HepG2 (cell line): ENCODE results near the gene SKIDA1. TPM values are rescaled to one million over a fixed set of nuclear protein-coding genes. Genes with fewer than 3 reads are reported as not detected.

Source experiments
- BCL3 ChIP-seq: sonication (generic); formaldehyde crosslinking; IDR thresholded peaks from 2 replicates; pipeline ENCODE4 v1.5.1; 2020; ENCODE audit warnings: mild to moderate bottlenecking, missing genetic modification reagents, moderate library complexity
- FOXA3 ChIP-seq: IDR thresholded peaks from 2 replicates; pipeline ENCODE4 v1.6.1; 2016; ENCODE audit warnings: missing genetic modification reagents, missing compliant biosample characterization
- PHF5A ChIP-seq: IDR thresholded peaks from one replicate; pipeline ENCODE4 v1.6.1; 2018; ENCODE audit warnings: low read depth, missing genetic modification reagents; ENCODE audit not compliant: unreplicated experiment
- PITX1 ChIP-seq: sonication (generic); formaldehyde crosslinking; IDR thresholded peaks from 2 replicates; pipeline ENCODE4 v1.5.1; 2020; ENCODE audit warnings: mild to moderate bottlenecking, missing genetic modification reagents
- RFXANK ChIP-seq: IDR thresholded peaks from 2 replicates; pipeline ENCODE4 v1.6.1; 2016
- SPEN ChIP-seq: sonication (generic); formaldehyde crosslinking; IDR thresholded peaks from 2 replicates; pipeline ENCODE4 v1.5.1; 2020; ENCODE audit warnings: low read depth, mild to moderate bottlenecking, missing genetic modification reagents
- TCF7 ChIP-seq: sonication (generic); IDR thresholded peaks from 2 replicates; pipeline ENCODE4 v1.6.1; 2016; ENCODE audit warnings: antibody characterized with exemption, low read depth
- ZNF569 ChIP-seq: sonication (generic); formaldehyde crosslinking; IDR thresholded peaks from 2 replicates; pipeline ENCODE4 v1.5.0; 2020; ENCODE audit warnings: mild to moderate bottlenecking, missing genetic modification reagents, moderate library complexity, borderline replicate concordance
- polyA plus RNA-seq, 8 experiments: library from polyadenylated mRNA; depleted of rRNA in 3 of 8; stranded (reverse) in 7 of 8; unstranded in 1 of 8; fragments of >200 nt; fragmentation: Illumina TruSeq in 4 of 8; extraction: Trizol in 4 of 8; gene quantifications; 2 replicates each; pipeline versions ENCODE4 v1.2.1 to v1.2.3, GENCODE V29; 2011 to 2016; ENCODE audit warnings: low read depth in 4 of 8, missing spikeins in 1 of 8, mixed read lengths in 1 of 8; ENCODE audit not compliant: insufficient read depth in 1 of 8
- total RNA-seq, 5 experiments: library from RNA; depleted of rRNA; stranded (reverse); fragments of >200 nt; fragmentation: Illumina TruSeq; extraction: Trizol; gene quantifications; 2 replicates each; pipeline ENCODE4 v1.2.3, GENCODE V29; 2016; ENCODE audit warnings: low read depth in 1 of 5
- TF ChIP-seq, protein P1 (sequence below): sonication (generic); formaldehyde crosslinking; IDR thresholded peaks from 2 replicates; pipeline ENCODE4 v1.4.0; 2020; ENCODE audit warnings: missing genetic modification reagents, borderline replicate concordance
- TF ChIP-seq, protein P2 (sequence below): sonication (generic); formaldehyde crosslinking; IDR thresholded peaks from 2 replicates; pipeline ENCODE4 v1.4.0; 2020; ENCODE audit warnings: missing genetic modification reagents

The SKIDA1 gene
- total and polyA plus RNA-seq, 2 of the 13 experiments (the other 11 are each of a cell fraction or from before 2014, with no cell fraction given) = 0.73 to 1.5 TPM

- TF ChIP-seq, protein P1, sequence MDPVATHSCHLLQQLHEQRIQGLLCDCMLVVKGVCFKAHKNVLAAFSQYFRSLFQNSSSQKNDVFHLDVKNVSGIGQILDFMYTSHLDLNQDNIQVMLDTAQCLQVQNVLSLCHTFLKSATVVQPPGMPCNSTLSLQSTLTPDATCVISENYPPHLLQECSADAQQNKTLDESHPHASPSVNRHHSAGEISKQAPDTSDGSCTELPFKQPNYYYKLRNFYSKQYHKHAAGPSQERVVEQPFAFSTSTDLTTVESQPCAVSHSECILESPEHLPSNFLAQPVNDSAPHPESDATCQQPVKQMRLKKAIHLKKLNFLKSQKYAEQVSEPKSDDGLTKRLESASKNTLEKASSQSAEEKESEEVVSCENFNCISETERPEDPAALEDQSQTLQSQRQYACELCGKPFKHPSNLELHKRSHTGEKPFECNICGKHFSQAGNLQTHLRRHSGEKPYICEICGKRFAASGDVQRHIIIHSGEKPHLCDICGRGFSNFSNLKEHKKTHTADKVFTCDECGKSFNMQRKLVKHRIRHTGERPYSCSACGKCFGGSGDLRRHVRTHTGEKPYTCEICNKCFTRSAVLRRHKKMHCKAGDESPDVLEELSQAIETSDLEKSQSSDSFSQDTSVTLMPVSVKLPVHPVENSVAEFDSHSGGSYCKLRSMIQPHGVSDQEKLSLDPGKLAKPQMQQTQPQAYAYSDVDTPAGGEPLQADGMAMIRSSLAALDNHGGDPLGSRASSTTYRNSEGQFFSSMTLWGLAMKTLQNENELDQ (CRISPR knock-in tag) = peak; percentile 86; the same call in 1 of the 2 replicates
- TF ChIP-seq ZNF569 (no peak), RFXANK (CRISPR knock-in tag) (peak; percentile 72; the same call in 1 of the 2 replicates), FOXA3 (CRISPR knock-in tag) (peak; percentile 97), TCF7 (peak; percentile 79), PHF5A (CRISPR knock-in tag) (peak; percentile 99), SPEN (CRISPR knock-in tag) (peak; percentile 75; the same call in 1 of the 2 replicates), PITX1 (CRISPR knock-in tag) (peak; percentile 96), BCL3 (CRISPR knock-in tag) (peak; percentile 69; the same call in 1 of the 2 replicates)
- TF ChIP-seq, protein P2, sequence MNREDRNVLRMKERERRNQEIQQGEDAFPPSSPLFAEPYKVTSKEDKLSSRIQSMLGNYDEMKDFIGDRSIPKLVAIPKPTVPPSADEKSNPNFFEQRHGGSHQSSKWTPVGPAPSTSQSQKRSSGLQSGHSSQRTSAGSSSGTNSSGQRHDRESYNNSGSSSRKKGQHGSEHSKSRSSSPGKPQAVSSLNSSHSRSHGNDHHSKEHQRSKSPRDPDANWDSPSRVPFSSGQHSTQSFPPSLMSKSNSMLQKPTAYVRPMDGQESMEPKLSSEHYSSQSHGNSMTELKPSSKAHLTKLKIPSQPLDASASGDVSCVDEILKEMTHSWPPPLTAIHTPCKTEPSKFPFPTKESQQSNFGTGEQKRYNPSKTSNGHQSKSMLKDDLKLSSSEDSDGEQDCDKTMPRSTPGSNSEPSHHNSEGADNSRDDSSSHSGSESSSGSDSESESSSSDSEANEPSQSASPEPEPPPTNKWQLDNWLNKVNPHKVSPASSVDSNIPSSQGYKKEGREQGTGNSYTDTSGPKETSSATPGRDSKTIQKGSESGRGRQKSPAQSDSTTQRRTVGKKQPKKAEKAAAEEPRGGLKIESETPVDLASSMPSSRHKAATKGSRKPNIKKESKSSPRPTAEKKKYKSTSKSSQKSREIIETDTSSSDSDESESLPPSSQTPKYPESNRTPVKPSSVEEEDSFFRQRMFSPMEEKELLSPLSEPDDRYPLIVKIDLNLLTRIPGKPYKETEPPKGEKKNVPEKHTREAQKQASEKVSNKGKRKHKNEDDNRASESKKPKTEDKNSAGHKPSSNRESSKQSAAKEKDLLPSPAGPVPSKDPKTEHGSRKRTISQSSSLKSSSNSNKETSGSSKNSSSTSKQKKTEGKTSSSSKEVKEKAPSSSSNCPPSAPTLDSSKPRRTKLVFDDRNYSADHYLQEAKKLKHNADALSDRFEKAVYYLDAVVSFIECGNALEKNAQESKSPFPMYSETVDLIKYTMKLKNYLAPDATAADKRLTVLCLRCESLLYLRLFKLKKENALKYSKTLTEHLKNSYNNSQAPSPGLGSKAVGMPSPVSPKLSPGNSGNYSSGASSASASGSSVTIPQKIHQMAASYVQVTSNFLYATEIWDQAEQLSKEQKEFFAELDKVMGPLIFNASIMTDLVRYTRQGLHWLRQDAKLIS = peak; percentile 41; the same call in 1 of the 2 replicates
Measured at GRCh38 chr10:21505711-21506278, 19.7 kb downstream of the SKIDA1 start (continued).
